GM19438 (cell line): ENCODE results near the gene ADAMTSL5.
"Not testable (repeated sequence)": the region's sequence is repeated elsewhere in the genome, so short reads cannot be mapped to it uniquely, and the experiment has no call there.

Experiments used
- ATAC-seq: cut with Tn5 transposase; IDR thresholded peaks from one replicate; pipeline ENCODE4 v1.9.1; 2021; ENCODE audit warnings: low read depth; ENCODE audit not compliant: unreplicated experiment

Gene ADAMTSL5

GRCh38 chr19:1483131-1483978 is 29.5 kb downstream of the ADAMTSL5 start:
- no peak for ATAC-seq

- no peak for ATAC-seq
These were observed 30.3 kb downstream of the ADAMTSL5 start for GRCh38 chr19:1482361-1483130.

GRCh38 chr19:1481893-1482360 is 30.9 kb downstream of the ADAMTSL5 start:
- ATAC-seq, result no peak

GRCh38 chr19:1481224-1481892 is 31.5 kb downstream of the ADAMTSL5 start:
- no peak for ATAC-seq

GRCh38 chr19:1478934-1479707 is 33.7 kb downstream of the ADAMTSL5 start, which contains the start of gene C19orf25:
Gene C19orf25 (minus strand): TSS chr19:1479215. CDS start chr19:1478903, 312 bp downstream.
- peak; percentile 89 for ATAC-seq

- ATAC-seq, result not testable (repeated sequence)
These were observed 35.8 kb downstream of the ADAMTSL5 start for GRCh38 chr19:1477056-1477455.

GRCh38 chr19:1475751-1476437 is 36.9 kb downstream of the ADAMTSL5 start:
- ATAC-seq, result no peak

- no peak for ATAC-seq
These were observed 38.0 kb downstream of the ADAMTSL5 start for GRCh38 chr19:1474765-1475351.

- ATAC-seq, result no peak
These were observed 38.6 kb downstream of the ADAMTSL5 start for GRCh38 chr19:1474011-1474764.

- ATAC-seq, result no peak
These were observed 39.6 kb downstream of the ADAMTSL5 start for GRCh38 chr19:1473085-1473851.

- ATAC-seq, result no peak
These were observed 40.4 kb downstream of the ADAMTSL5 start for GRCh38 chr19:1472231-1473084.

GRCh38 chr19:1471515-1472160 is 41.2 kb downstream of the ADAMTSL5 start:
- ATAC-seq, result no peak

GRCh38 chr19:1471010-1471514 is 41.8 kb downstream of the ADAMTSL5 start:
- no peak for ATAC-seq

GRCh38 chr19:1470305-1471009 is 42.4 kb downstream of the ADAMTSL5 start:
- no peak for ATAC-seq

- no peak for ATAC-seq
These were observed 42.8 kb downstream of the ADAMTSL5 start for GRCh38 chr19:1470055-1470304.
